Thymus (tissue), 11 donors: ENCODE results near the gene IGFN1. TPM values are rescaled to one million over a fixed set of nuclear protein-coding genes. Genes with fewer than 3 reads are reported as not detected.

Experiments
- DNase-seq, 9 donors: peaks; one replicate each; pipeline ENCODE4 v3.0.0-alpha.2; 2013; ENCODE audit warnings: low spot score in 9 of 9, low read depth in 6 of 9, missing footprints in 1 of 9
- H3K27ac ChIP-seq, 2 donors: one replicate each; pipeline ENCODE4 v1.5.1; 2013; ENCODE audit warnings: control low read depth in 1 of 2, low read depth in 1 of 2, low read length in 1 of 2, mild to moderate bottlenecking in 1 of 2, moderate library complexity in 1 of 2
- H3K27me3 ChIP-seq, 2 donors: one replicate each; pipeline ENCODE4 v1.5.1; 2013; ENCODE audit warnings: low read length in 1 of 2; ENCODE audit not compliant: control insufficient read depth in 2 of 2, insufficient read depth in 1 of 2
- H3K36me3 ChIP-seq, 2 donors: one replicate each; pipeline ENCODE4 v1.5.1; 2013; ENCODE audit warnings: low read length in 1 of 2, mild to moderate bottlenecking in 1 of 2, moderate library complexity in 1 of 2; ENCODE audit not compliant: control insufficient read depth in 2 of 2, insufficient read depth in 2 of 2
- H3K4me1 ChIP-seq, 2 donors: one replicate each; pipeline ENCODE4 v1.5.1; 2013; ENCODE audit warnings: low read length in 2 of 2; ENCODE audit not compliant: control insufficient read depth in 2 of 2, insufficient read depth in 2 of 2
- H3K4me3 ChIP-seq, 2 donors: one replicate each; pipeline ENCODE4 v1.5.1; 2013; ENCODE audit warnings: low read length in 2 of 2, control low read depth in 1 of 2, mild to moderate bottlenecking in 1 of 2
- H3K9me3 ChIP-seq, 2 donors: one replicate each; pipeline ENCODE4 v1.5.1; 2013; ENCODE audit warnings: low read length in 1 of 2, mild to moderate bottlenecking in 1 of 2; ENCODE audit not compliant: control insufficient read depth in 2 of 2, insufficient read depth in 1 of 2
- WGBS: extraction: QIAGEN DNeasy Blood & Tissue Kit; methylation state at CpG from one replicate; pipeline ENCODE4 v1.1.7; 2013; 5-methylcytosine and 5-hydroxymethylcytosine counted together
- polyA plus RNA-seq: library from polyadenylated mRNA; stranded (reverse); fragments of 200-250 nt; gene quantifications from one replicate; pipeline ENCODE4 v1.2.3, GENCODE V29; 2013
- total RNA-seq: library from RNA; stranded (reverse); fragments of 120-200 nt; gene quantifications from one replicate; pipeline ENCODE4 v1.2.4, GENCODE V29; 2013
- donor health status: healthy.

The IGFN1 gene
- total and polyA plus RNA-seq, 2 donors = 0.39 to 0.80 TPM

DNA sequence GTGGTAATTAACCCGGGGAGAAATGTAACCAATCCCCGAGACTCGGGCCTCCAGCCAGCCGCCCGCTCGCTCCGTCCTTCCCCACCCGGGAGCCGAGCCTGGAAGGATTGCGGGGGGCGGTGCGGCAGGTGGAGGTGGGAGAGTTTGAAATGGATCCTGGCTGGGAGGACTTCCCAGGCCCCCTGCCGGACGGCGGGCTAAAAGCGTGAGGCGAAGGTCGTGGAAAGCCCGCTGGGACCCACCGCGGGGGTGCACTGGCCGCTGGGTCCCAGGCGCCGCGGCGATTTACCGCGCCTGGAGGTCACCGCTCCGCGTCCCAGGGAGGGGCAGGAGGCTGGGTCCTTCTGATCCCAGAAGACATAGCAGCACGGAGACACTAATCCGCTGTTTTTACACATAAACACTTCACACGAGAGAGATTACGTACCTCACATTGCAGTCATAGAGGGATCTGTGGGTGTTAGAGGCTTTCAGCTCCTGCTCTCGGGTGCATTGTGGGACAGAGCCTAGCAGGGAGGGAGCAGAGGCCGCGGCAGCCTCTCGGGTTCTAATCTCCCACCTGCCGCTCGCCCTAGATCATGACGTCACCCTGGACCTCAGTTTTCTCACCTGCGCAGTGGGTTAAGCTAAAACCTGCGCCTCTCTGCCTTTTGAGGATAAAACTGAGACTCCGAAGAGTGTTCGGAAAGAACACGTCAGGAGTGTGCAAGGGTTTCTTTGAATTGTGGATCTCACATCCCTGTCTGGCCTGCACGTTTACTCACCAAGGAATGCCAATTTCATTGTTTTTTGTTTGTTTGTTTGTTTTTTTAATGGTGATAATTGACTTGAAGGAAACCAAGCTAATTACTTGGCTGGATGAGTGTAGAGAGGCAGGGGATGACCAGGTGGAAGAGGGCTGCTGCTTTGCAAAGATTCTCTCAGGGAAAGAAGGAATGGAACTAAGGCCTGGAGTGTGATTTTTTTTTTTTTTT lies 19.3 kb upstream of the IGFN1 start:
- peak overlapping the region in 1 of 2 donors; percentile 52 for H3K27ac ChIP-seq
- peak overlapping the region; percentile 30 to 42 for H3K4me3 ChIP-seq
- H3K9me3 ChIP-seq = peaks cover 0 to 9% of the 10 kb centered on the region in 2 donors
- WGBS = 11% methylated on average over 48 of the region's 48 CpGs
- DNase-seq = peak in 1 of 9 donors; percentile 23
- H3K27me3 ChIP-seq = peaks cover 20 to 68% of the 10 kb centered on the region in 2 donors
- H3K4me1 ChIP-seq = peaks cover 3 to 6% of the 10 kb centered on the region in 2 donors
- H3K36me3 ChIP-seq = no peaks in the 10 kb centered on the region

DNA sequence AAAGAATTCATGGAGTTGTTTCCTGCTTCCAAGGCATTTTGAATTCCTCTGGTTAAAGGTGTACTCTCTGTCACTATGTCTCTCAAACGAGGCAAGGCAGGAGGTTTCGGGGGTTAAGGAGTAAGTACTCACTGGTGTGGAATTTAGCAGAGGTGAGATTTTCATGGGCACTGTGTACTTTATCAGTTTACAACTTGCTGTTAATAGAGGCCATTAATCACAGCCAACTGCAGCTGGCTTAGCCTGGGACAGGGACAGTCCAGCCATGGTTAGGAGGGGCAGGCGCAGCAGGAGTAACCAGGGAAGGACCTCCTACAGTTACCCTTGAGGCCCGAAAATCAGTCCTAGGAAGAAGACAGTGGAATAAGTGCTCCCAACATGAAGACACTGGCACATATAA lies 18.3 kb upstream of the IGFN1 start:
- WGBS = 89% methylated on average over 4 of the region's 4 CpGs
- no peak overlapping the region for H3K4me3 ChIP-seq
- peaks cover 20 to 69% of the 10 kb centered on the region in 2 donors for H3K27me3 ChIP-seq
- peaks cover 3 to 6% of the 10 kb centered on the region in 2 donors for H3K4me1 ChIP-seq
- no peaks in the 10 kb centered on the region for H3K36me3 ChIP-seq
- H3K9me3 ChIP-seq = peaks cover 0 to 9% of the 10 kb centered on the region in 2 donors
- no peak overlapping the region for H3K27ac ChIP-seq
- DNase-seq = no peak

DNA sequence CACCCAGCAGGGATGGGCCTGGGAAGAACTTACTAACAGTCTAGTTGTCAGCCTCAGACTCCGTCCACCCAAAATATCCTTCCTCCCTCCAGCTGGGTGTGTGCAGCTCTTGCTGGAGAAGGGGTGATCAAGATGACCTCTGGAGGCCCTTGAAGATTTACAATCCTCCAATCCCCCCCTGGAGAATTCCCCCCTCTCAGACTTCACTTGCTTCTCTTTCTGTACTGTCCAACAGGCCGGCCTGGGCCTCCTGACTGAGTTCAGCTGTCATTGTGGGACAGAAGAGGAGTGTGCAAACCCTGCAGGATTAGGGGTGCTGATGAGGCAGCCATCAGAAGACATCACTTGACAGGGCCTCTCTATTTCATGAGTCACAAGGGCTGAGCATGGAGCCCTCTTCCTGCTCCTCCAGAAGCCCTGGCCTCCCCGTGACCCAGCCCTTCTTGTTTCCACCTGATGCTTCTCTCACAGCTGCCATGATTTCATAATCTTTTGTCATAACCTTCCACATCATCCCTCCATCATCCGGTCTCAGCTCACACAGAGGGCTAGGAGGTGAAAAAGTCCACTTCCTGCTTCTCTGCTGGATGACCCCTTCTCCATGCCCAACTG lies 17.5 kb upstream of the IGFN1 start:
- peaks cover 20 to 68% of the 10 kb centered on the region in 2 donors for H3K27me3 ChIP-seq
- no peak overlapping the region for H3K4me3 ChIP-seq
- peaks cover 3 to 6% of the 10 kb centered on the region in 2 donors for H3K4me1 ChIP-seq
- 83% methylated on average over 4 of the region's 4 CpGs for whole genome bisulfite sequencing
- no peaks in the 10 kb centered on the region for H3K36me3 ChIP-seq
- H3K27ac ChIP-seq = no peak overlapping the region
- DNase-seq = no peak
- peaks cover 0 to 9% of the 10 kb centered on the region in 2 donors for H3K9me3 ChIP-seq

DNA sequence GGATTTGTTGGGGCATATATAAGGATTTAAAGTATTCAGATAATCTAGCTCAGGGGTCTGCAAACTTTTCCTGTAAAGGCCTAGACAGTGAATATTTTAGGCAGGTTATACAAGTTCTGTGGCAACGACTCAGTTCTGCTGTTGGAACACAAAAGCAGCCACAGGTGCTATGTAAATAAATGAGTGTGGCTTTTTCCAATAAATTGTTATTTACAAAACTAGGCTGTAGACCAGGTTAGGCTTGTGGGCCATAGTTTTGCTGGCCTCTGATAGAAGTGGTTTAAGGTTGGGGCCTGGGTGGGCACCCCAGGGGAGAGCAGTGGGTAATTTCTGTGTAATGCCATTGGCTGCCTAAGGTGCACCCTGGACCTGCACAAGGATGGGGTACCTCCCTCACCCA lies 16.9 kb upstream of the IGFN1 start:
- Histone ChIP-seq H3K4me1 (peaks cover 3 to 6% of the 10 kb centered on the region in 2 donors), H3K36me3 (no peaks in the 10 kb centered on the region), H3K9me3 (peaks cover 0 to 9% of the 10 kb centered on the region in 2 donors), H3K4me3 (no peak overlapping the region), H3K27me3 (peaks cover 20 to 64% of the 10 kb centered on the region in 2 donors), H3K27ac (no peak overlapping the region)
- 90% methylated on average over 1 of the region's 1 CpG for WGBS
- DNase-seq = no peak

DNA sequence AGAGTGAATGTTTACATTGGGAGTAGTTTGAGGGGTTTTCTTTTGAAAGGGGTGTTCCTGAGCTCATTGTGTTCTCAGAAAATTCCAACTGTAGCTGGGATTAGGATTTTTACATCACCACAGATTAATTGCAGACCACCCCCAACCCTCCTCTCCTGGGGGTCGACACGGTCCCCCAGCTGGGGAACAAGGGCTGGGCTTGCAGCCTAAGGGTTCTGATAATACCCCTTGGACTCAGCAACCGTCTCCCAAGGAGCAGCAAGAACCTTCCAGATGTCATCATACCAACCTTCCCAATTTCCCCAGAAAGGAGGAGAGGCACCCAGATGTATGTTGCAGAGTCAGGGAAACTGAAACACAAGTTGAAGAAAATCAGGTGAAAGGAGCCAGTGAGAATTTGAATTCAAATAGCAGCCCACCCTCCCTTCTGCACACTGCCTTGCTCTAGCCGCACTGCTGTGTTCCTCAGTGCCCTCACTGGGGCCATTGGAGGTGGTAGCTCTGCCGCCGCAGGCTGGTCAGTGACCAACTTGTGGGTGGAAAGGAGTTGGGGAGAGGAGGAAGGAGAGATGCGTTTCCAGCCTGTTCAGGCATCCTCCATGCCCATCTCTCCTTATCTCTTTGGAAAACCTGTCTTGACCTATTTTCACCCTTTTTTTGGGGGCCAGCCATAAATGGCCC lies 14.7 kb upstream of the IGFN1 start:
- Histone ChIP-seq H3K27me3 (peaks cover 10 to 47% of the 10 kb centered on the region in 2 donors), H3K4me3 (no peak overlapping the region), H3K9me3 (peaks cover 0 to 8% of the 10 kb centered on the region in 2 donors), H3K36me3 (no peaks in the 10 kb centered on the region), H3K4me1 (peaks cover 3 to 6% of the 10 kb centered on the region in 2 donors), H3K27ac (no peak overlapping the region)
- WGBS = 90% methylated on average over 7 of the region's 7 CpGs
- no peak for DNase-seq

DNA sequence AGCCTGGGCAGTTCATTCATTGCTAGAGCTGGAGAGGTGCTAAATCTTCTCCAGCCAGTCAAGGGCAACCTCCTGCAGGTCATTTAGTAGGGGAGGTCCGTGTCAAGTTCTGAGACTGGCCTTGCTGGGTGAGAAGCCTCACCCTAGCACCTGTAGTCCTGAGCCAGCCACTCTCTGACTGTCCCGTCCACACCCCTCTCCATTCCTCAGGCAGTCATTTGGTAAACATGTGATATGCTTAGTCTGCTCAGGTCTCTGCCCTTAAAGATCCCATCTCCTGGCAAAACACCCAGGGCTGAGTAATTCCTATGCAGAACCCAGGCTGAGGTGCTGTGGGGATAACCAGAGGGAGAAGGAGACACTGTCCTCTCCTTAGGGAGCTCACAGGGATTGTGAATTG lies 13.7 kb upstream of the IGFN1 start:
- DNase-seq = no peak
- 88% methylated on average over 2 of the region's 2 CpGs for whole genome bisulfite sequencing
- H3K27me3 ChIP-seq = peaks cover 3 to 43% of the 10 kb centered on the region in 2 donors
- peaks cover 0 to 2% of the 10 kb centered on the region in 2 donors for H3K9me3 ChIP-seq
- H3K4me3 ChIP-seq = no peak overlapping the region
- H3K36me3 ChIP-seq = no peaks in the 10 kb centered on the region
- H3K4me1 ChIP-seq = no peaks in the 10 kb centered on the region
- H3K27ac ChIP-seq = no peak overlapping the region

DNA sequence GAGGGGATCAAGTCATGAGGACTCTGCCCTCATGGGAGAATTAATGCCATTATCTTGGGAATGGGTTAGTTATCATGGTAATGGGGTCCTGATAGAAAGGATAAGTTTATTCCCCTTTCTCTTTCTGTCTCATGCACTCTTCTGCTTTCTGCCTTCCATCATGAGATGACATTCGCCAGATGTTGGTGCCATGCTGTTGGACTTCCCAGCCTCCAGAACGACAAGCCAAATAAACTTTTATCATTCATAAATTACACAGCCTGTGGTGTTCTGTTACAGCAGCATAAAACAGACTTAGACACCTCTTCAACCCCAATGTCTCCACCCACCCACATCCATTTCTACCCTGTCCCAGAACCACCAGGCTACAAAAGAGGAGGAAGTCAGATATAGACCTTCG lies 11.9 kb upstream of the IGFN1 start:
- Histone ChIP-seq H3K9me3 (no peaks in the 10 kb centered on the region), H3K36me3 (no peaks in the 10 kb centered on the region), H3K27me3 (peaks cover 0 to 30% of the 10 kb centered on the region in 2 donors), H3K4me3 (no peak overlapping the region), H3K27ac (no peak overlapping the region), H3K4me1 (peaks cover 0 to 2% of the 10 kb centered on the region in 2 donors)
- 62% methylated on average over 3 of the region's 3 CpGs for WGBS
- no peak for DNase-seq

DNA sequence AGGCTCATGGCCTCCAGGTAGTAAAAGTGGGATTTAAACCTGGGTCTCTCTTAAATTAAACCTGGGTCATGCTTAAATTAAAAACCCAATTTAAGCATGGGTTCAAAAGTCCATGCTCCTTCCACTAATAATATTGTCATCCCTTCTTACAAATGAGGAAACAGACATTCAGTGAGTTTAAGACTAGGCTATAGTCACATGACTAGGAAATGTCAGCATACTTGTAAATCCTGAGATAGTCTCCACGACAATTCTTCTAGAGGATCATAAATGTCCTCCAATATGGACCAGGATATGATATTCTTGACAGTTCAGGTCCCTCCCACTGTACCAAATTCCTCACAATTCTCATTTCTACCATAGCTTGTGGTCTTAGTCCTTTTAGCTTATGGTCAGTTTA lies 10.5 kb upstream of the IGFN1 start:
- Histone ChIP-seq H3K36me3 (no peaks in the 10 kb centered on the region), H3K9me3 (no peaks in the 10 kb centered on the region), H3K4me1 (peaks cover 0 to 9% of the 10 kb centered on the region in 2 donors), H3K4me3 (no peak overlapping the region), H3K27ac (no peak overlapping the region), H3K27me3 (peaks cover 0 to 31% of the 10 kb centered on the region in 2 donors)
- 13% methylated on average over 1 of the region's 1 CpG for WGBS
- DNase-seq = no peak
